ENCODE results near the gene STK32A.

GRCh38 chr5:147410496-147411358 lies 175.9 kb downstream of the STK32A start:
- TF ChIP-seq CTCF (conservative IDR thresholded peaks at IDR 0.05; ENCODE audit: low read depth in 2 of 2): no peak
- no peak for TF ChIP-seq EZH2 (IDR thresholded peaks at IDR 0.05; ENCODE audit: low read depth, unreplicated experiment)
- no peak for TF ChIP-seq POLR2AphosphoS5 (IDR thresholded peaks at IDR 0.05; ENCODE audit: low read depth)
- TF ChIP-seq REST (IDR thresholded peaks at IDR 0.05; ENCODE audit: unreplicated experiment): no peak
- TF ChIP-seq, protein P1, sequence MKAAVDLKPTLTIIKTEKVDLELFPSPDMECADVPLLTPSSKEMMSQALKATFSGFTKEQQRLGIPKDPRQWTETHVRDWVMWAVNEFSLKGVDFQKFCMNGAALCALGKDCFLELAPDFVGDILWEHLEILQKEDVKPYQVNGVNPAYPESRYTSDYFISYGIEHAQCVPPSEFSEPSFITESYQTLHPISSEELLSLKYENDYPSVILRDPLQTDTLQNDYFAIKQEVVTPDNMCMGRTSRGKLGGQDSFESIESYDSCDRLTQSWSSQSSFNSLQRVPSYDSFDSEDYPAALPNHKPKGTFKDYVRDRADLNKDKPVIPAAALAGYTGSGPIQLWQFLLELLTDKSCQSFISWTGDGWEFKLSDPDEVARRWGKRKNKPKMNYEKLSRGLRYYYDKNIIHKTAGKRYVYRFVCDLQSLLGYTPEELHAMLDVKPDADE (IDR thresholded peaks at IDR 0.05): no peak
- TF ChIP-seq CREB1 (CRISPR knock-in tag; IDR thresholded peaks at IDR 0.05; ENCODE audit: low read depth): no peak
- TF ChIP-seq STAT1 (IDR thresholded peaks at IDR 0.05; ENCODE audit: unreplicated experiment): no peak
- TF ChIP-seq NANOG (IDR thresholded peaks at IDR 0.05; ENCODE audit: borderline replicate concordance): no peak
- TF ChIP-seq ZNF331 (CRISPR knock-in tag; IDR thresholded peaks at IDR 0.05; ENCODE audit: low read depth): no peak
- TF ChIP-seq EZH2phosphoT487 (IDR thresholded peaks at IDR 0.05; ENCODE audit: unreplicated experiment): no peak
- no peak for TF ChIP-seq ZNF462 (CRISPR knock-in tag; IDR thresholded peaks at IDR 0.05)
- TF ChIP-seq JUNB (IDR thresholded peaks at IDR 0.05; ENCODE audit: unreplicated experiment): no peak
